MM.1S (cell line): Measurements from ENCODE around the gene EGR2.

Experiments
- DNase-seq: peaks from one replicate; pipeline ENCODE4 v3.0.0-alpha.2; 2015
- H2AFZ ChIP-seq: fragments of 300-600 bp; sonication (generic); 2 replicates; pipeline ENCODE4 v1.6.0; 2016; ENCODE audit warnings: antibody characterized with exemption, low read length
- H3F3A ChIP-seq: fragments of 300-600 bp; sonication (generic); 2 replicates; pipeline ENCODE4 v1.6.1; 2016; ENCODE audit warnings: mild to moderate bottlenecking, antibody characterized with exemption, low read length, moderate library complexity, mixed read lengths; ENCODE audit not compliant: insufficient read depth
- H3K27ac ChIP-seq: fragments of 300-600 bp; sonication (generic); 2 replicates; pipeline ENCODE4 v1.5.1; 2016; ENCODE audit warnings: mild to moderate bottlenecking, low read length
- H3K27me3 ChIP-seq: fragments of 300-600 bp; sonication (generic); replicated peaks from 2 replicates; pipeline ENCODE4 v1.6.0; 2016; ENCODE audit warnings: low read length; ENCODE audit not compliant: insufficient read depth
- H3K36me3 ChIP-seq: fragments of 300-600 bp; sonication (generic); replicated peaks from 2 replicates; pipeline ENCODE4 v1.6.1; 2016; ENCODE audit warnings: mild to moderate bottlenecking, low read length, mixed read lengths; ENCODE audit not compliant: insufficient read depth
- H3K4me1 ChIP-seq: fragments of 300-600 bp; sonication (generic); 2 replicates; pipeline ENCODE4 v1.6.1; 2016; ENCODE audit warnings: low read length, mixed read lengths
- H3K4me2 ChIP-seq: fragments of 300-600 bp; sonication (generic); 2 replicates; pipeline ENCODE4 v1.6.0; 2016; ENCODE audit warnings: low read depth, low read length
- H3K4me3 ChIP-seq: fragments of 300-600 bp; sonication (generic); 2 replicates; pipeline ENCODE4 v1.5.1; 2016; ENCODE audit warnings: low read length, mixed read lengths
- H3K79me2 ChIP-seq: fragments of 300-600 bp; sonication (generic); 2 replicates; pipeline ENCODE4 v1.6.1; 2016; ENCODE audit warnings: mixed run types, low read length, mixed read lengths
- H3K9ac ChIP-seq: fragments of 300-600 bp; sonication (generic); 2 replicates; pipeline ENCODE4 v1.6.1; 2016; ENCODE audit warnings: low read length, mixed read lengths
- H3K9me2 ChIP-seq: fragments of 300-600 bp; sonication (generic); replicated peaks from 2 replicates; pipeline ENCODE4 v1.6.1; 2016; ENCODE audit warnings: mild to moderate bottlenecking, low read length, mixed read lengths; ENCODE audit not compliant: insufficient read depth
- H3K9me3 ChIP-seq: fragments of 300-600 bp; sonication (generic); replicated peaks from 2 replicates; pipeline ENCODE4 v1.6.1; 2016; ENCODE audit warnings: mild to moderate bottlenecking, low read length, mixed read lengths; ENCODE audit not compliant: insufficient read depth
- H4K20me1 ChIP-seq: fragments of 300-600 bp; sonication (generic); 2 replicates; pipeline ENCODE4 v1.6.1; 2016; ENCODE audit warnings: mild to moderate bottlenecking, low read length, moderate library complexity, mixed read lengths; ENCODE audit not compliant: insufficient read depth
- CTCF ChIP-seq: fragments of 300-600 bp; sonication (generic); IDR thresholded peaks from 2 replicates; pipeline ENCODE4 v1.5.1; 2016; ENCODE audit warnings: antibody characterized with exemption, low read length, mixed read lengths
- EZH2 ChIP-seq: fragments of 300-600 bp; sonication (generic); optimal IDR thresholded peaks from 2 replicates; pipeline ENCODE3; 2017; ENCODE audit warnings: low read depth, mild to moderate bottlenecking, antibody characterized with exemption, low read length, mixed read lengths
- EZH2phosphoT487 ChIP-seq: fragments of 300-600 bp; sonication (generic); IDR thresholded peaks from 2 replicates; pipeline ENCODE4 v1.6.1; 2018; ENCODE audit warnings: antibody characterized with exemption, low read length

Gene EGR2

GRCh38 chr10:62766386-62766785 is 49.8 kb downstream of the EGR2 start:
- Histone ChIP-seq H3K9me2 (no peaks in the 10 kb centered on the region), H2AFZ (no peak overlapping the region), H3K9me3 (no peaks in the 10 kb centered on the region), H3K4me3 (no peak overlapping the region), H3K27me3 (no peaks in the 10 kb centered on the region), H3K4me1 (peaks cover 35% of the 10 kb centered on the region), H3K27ac (no peak overlapping the region), H3K9ac (no peak overlapping the region), H3F3A (peaks cover 7% of the 10 kb centered on the region), H3K79me2 (no peaks in the 10 kb centered on the region), H3K4me2 (no peak overlapping the region), H3K36me3 (no peaks in the 10 kb centered on the region), H4K20me1 (no peaks in the 10 kb centered on the region)
- TF ChIP-seq EZH2 = no peak
- TF ChIP-seq CTCF = no peak
- TF ChIP-seq EZH2phosphoT487 = no peak
- DNase-seq = no peak

- H2AFZ ChIP-seq = no peak overlapping the region
- no peaks in the 10 kb centered on the region for H3K36me3 ChIP-seq
- no peaks in the 10 kb centered on the region for H4K20me1 ChIP-seq
- no peak overlapping the region for H3K4me2 ChIP-seq
- DNase-seq = no peak
- H3K9ac ChIP-seq = no peak overlapping the region
- TF ChIP-seq EZH2phosphoT487 = no peak
- TF ChIP-seq CTCF = no peak
- TF ChIP-seq EZH2 = no peak
- peaks cover 34% of the 10 kb centered on the region for H3K4me1 ChIP-seq
- H3K27ac ChIP-seq = no peak overlapping the region
- no peaks in the 10 kb centered on the region for H3K9me3 ChIP-seq
- H3K9me2 ChIP-seq = no peaks in the 10 kb centered on the region
- no peaks in the 10 kb centered on the region for H3K27me3 ChIP-seq
- H3F3A ChIP-seq = peaks cover 7% of the 10 kb centered on the region
- no peak overlapping the region for H3K4me3 ChIP-seq
- H3K79me2 ChIP-seq = no peaks in the 10 kb centered on the region
Observed at GRCh38 chr10:62765726-62766125, 50.4 kb downstream of the EGR2 start.

GRCh38 chr10:62764011-62764410 is 52.2 kb downstream of the EGR2 start:
- Histone ChIP-seq H3K27ac (no peak overlapping the region), H3K9me3 (no peaks in the 10 kb centered on the region), H3K4me1 (peaks cover 17% of the 10 kb centered on the region), H3K36me3 (no peaks in the 10 kb centered on the region), H3K9ac (no peak overlapping the region), H3K9me2 (no peaks in the 10 kb centered on the region), H3K4me2 (no peak overlapping the region), H3K79me2 (no peaks in the 10 kb centered on the region), H3F3A (no peaks in the 10 kb centered on the region), H2AFZ (no peak overlapping the region), H3K27me3 (no peaks in the 10 kb centered on the region), H4K20me1 (no peaks in the 10 kb centered on the region), H3K4me3 (no peak overlapping the region)
- no peak for DNase-seq
- no peak for TF ChIP-seq EZH2
- no peak for TF ChIP-seq EZH2phosphoT487
- TF ChIP-seq CTCF = no peak
